ENCODE results near the gene MTRF1. TPM values are rescaled to one million over a fixed set of nuclear protein-coding genes. Genes with fewer than 3 reads are reported as not detected.
A peak's percentile ranks its signal among the peaks of the same experiment; 100 is the strongest.
"Not testable (repeated sequence)": the region's sequence is repeated elsewhere in the genome, so short reads cannot be mapped to it uniquely, and the experiment has no call there.

Gene MTRF1
- polyA plus RNA-seq, 1 donor from 2014 or later, result 9.8 TPM

- peaks cover 0 to 3% (median 0%) of the 10 kb centered on the region in 3 donors for H3K4me1 Mint-ChIP-seq
- peaks cover 2% of the 10 kb centered on the region for H3K27me3 Mint-ChIP-seq
- peaks cover 3% of the 10 kb centered on the region for H3K36me3 Mint-ChIP-seq
- H3K4me3 Mint-ChIP-seq, result no peak overlapping the region
- no peak overlapping the region for H3K27ac Mint-ChIP-seq
- peaks cover 0 to 18% (median 10%) of the 10 kb centered on the region in 3 donors for H3K9me3 Mint-ChIP-seq
Measured at GRCh38 chr13:41293272-41293671, 29.9 kb upstream of the MTRF1 start.

- H3K36me3 Mint-ChIP-seq, result peaks cover 3% of the 10 kb centered on the region
- H3K4me1 Mint-ChIP-seq, result peaks cover 0 to 3% (median 0%) of the 10 kb centered on the region in 3 donors
- H3K27ac Mint-ChIP-seq, result no peak overlapping the region
- H3K27me3 Mint-ChIP-seq, result peaks cover 2% of the 10 kb centered on the region
- peaks cover 0 to 18% (median 7%) of the 10 kb centered on the region in 3 donors for H3K9me3 Mint-ChIP-seq
- H3K4me3 Mint-ChIP-seq, result peak overlapping the region in 1 of 4 donors; percentile 14
Measured at GRCh38 chr13:41291246-41291645, 27.9 kb upstream of the MTRF1 start.

DNA sequence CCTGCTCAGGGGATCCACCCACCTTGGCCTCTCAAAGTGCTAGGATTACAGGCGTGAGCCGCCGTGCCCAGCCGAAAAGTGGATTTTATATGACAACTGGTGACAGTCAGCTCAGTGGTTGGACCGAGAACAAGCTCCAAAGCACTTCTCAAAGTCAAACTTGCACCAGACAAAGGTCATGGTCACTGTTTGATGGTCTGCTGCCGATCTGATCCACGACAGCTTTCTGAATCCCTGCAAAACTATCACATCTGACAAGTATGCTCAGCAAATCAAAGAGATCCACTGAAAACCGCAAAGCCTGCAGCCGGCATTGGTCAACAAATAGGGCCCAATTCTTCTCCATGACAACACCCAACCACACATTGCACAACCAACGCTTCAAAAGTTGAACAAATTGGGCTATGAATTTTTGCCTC, 26.1 kb upstream of the MTRF1 start:
- peak overlapping the region in 1 of 4 donors; percentile 8 for H3K4me3 Mint-ChIP-seq
- H3K9me3 Mint-ChIP-seq, result peaks cover 0 to 11% (median 4%) of the 10 kb centered on the region in 3 donors
- H3K27me3 Mint-ChIP-seq, result peaks cover 2% of the 10 kb centered on the region
- no peak overlapping the region for H3K27ac Mint-ChIP-seq
- H3K36me3 Mint-ChIP-seq, result peaks cover 3% of the 10 kb centered on the region
- H3K4me1 Mint-ChIP-seq, result peaks cover 0 to 3% (median 0%) of the 10 kb centered on the region in 3 donors

DNA sequence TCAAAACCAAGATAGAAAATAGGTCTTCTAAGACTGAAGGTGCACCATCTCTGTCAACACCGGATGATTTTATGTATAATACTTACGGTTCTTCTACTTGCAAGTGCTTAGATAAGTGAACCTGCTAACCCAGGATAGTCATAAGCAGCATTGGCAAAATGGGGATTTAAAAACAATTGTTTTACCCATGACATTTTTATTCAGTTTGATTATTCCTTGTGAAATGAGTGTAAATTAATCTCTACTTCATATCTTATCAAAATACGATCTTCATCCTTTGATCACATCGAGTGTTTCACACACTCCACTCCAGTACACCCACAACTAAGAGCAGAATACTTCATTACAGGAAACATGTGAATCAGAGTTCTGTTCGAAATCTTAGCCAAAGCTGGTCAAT, 23.0 kb upstream of the MTRF1 start:
- H3K27ac Mint-ChIP-seq, result no peak overlapping the region
- peaks cover 2% of the 10 kb centered on the region for H3K27me3 Mint-ChIP-seq
- H3K4me3 Mint-ChIP-seq, result no peak overlapping the region
- peaks cover 0 to 1% (median under 1%) of the 10 kb centered on the region in 3 donors for H3K9me3 Mint-ChIP-seq
- peaks cover 4 to 8% (median 5%) of the 10 kb centered on the region in 3 donors for H3K4me1 Mint-ChIP-seq
- no peaks in the 10 kb centered on the region for H3K36me3 Mint-ChIP-seq

GRCh38 chr13:41284512-41285288, 21.3 kb upstream of the MTRF1 start:
- Mint-ChIP-seq H3K4me1 (peaks cover 4 to 8% (median 5%) of the 10 kb centered on the region in 3 donors), H3K27me3 (peaks cover 1% of the 10 kb centered on the region), H3K9me3 (no peaks in the 10 kb centered on the region), H3K27ac (no peak overlapping the region), H3K4me3 (no peak overlapping the region), H3K36me3 (no peaks in the 10 kb centered on the region)

DNA sequence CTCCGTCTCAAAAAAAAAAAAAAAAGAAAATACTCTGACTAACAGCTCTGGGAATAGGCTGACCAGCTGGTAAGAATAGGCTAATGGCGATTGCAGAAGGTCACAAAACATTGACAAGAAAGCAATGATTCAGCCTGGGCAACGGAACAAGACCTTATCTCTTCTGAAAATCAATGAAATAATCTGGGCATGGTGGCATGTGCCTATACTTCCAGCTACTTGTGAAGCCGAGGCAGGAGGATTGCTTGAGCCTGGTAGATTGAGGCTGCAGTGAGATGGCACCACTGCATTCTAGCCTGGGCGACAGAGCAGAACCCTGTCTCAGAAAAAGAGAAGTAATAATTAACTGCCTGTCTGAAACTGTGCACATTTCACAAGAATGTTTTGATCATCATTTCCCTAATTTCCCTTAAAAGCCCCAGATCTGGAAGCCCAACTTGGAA, 18.8 kb upstream of the MTRF1 start:
- Mint-ChIP-seq H3K27ac (peak overlapping the region in 1 of 3 donors; percentile 24), H3K9me3 (no peaks in the 10 kb centered on the region), H3K4me3 (no peak overlapping the region), H3K4me1 (peaks cover 4 to 5% (median 5%) of the 10 kb centered on the region in 3 donors), H3K27me3 (peaks cover 1% of the 10 kb centered on the region), H3K36me3 (no peaks in the 10 kb centered on the region)

DNA sequence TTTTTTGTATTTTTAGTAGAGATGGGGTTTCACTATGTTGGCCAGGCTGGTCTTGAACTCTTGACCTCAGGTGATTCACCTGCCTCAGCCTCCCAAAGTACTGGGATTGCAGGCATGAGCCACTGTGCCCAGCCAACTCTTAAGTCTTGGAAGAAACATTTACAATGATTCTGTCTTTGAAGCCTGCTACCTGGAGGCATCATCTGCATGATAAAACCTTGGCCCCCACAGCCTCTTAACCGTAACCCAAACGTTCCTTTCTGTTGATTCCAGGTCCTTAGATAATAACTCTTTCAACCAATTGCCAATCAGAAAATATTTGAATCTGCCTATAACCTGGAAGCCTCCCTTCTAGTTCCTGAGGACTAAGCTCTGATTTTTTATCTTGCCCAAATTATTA, 15.8 kb upstream of the MTRF1 start:
- not testable (repeated sequence) for H3K4me1 Mint-ChIP-seq, H3K36me3 Mint-ChIP-seq, H3K9me3 Mint-ChIP-seq, H3K27me3 Mint-ChIP-seq, H3K4me3 Mint-ChIP-seq, H3K27ac Mint-ChIP-seq

GRCh38 chr13:41276824-41277223, 13.4 kb upstream of the MTRF1 start:
- H3K36me3 Mint-ChIP-seq, result no peaks in the 10 kb centered on the region
- H3K9me3 Mint-ChIP-seq, result no peaks in the 10 kb centered on the region
- H3K4me1 Mint-ChIP-seq, result peaks cover 4 to 6% (median 6%) of the 10 kb centered on the region in 3 donors
- H3K27me3 Mint-ChIP-seq, result no peaks in the 10 kb centered on the region
- no peak overlapping the region for H3K27ac Mint-ChIP-seq
- H3K4me3 Mint-ChIP-seq, result no peak overlapping the region

DNA sequence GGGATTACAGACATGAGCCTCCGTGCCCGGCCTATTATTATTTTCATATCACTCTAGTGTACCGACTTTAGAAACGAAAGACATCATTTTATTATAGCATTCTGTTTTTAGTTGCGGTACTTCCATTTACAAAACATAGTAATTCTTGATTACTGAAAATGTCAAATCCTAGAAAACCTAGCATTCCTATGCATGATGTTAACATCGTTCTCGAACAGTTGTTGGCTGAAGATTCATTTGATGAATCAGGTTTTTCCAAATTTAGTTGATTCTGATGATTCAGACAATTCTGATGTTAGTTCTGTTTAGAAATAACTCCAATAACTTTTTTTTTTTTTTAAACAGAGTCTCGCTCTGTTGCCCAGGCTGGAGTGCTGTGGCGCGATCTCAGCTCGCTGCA, 11.5 kb upstream of the MTRF1 start:
- peaks cover 9 to 10% (median 10%) of the 10 kb centered on the region in 3 donors for H3K4me1 Mint-ChIP-seq
- H3K27ac Mint-ChIP-seq, result no peak overlapping the region
- H3K27me3 Mint-ChIP-seq, result no peaks in the 10 kb centered on the region

DNA sequence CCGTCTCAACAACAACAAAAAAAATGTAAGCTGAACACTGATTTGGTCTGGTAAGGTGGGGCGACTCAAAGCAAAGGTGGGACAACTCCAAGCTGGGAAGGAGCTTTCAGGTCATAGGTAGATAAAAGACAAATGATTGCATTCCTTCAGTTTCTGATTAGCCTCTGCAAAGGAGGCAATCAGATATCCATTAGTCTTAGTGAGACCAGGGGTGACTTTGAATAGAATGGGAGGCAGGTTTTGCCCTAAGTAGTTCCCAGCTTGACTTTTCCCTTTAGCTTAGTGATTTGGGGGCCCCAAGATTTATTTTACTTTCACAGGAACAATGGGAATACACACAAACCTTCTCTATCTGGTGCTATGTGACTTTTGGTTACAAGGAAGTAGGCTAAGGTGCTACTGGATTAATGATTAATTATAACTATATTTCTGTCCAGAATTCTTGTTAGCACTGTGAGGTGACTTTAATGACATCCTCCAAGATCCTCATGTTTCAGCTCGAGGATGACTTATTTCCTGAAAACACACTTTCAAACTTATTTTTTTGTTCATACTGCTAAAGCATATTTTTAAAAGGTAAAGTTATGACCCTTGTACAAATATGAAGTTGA, 10.6 kb upstream of the MTRF1 start:
- H3K4me3 Mint-ChIP-seq, result no peak overlapping the region
- no peaks in the 10 kb centered on the region for H3K27me3 Mint-ChIP-seq
- H3K27ac Mint-ChIP-seq, result no peak overlapping the region
- H3K4me1 Mint-ChIP-seq, result peaks cover 9 to 10% (median 10%) of the 10 kb centered on the region in 3 donors
- peaks cover 0 to 2% (median 0%) of the 10 kb centered on the region in 3 donors for H3K9me3 Mint-ChIP-seq
- no peaks in the 10 kb centered on the region for H3K36me3 Mint-ChIP-seq

More for the DNA sequence above, 11.5 kb upstream of the MTRF1 start:
- no peaks in the 10 kb centered on the region for H3K9me3 Mint-ChIP-seq
- H3K4me3 Mint-ChIP-seq, result no peak overlapping the region
- H3K36me3 Mint-ChIP-seq, result no peaks in the 10 kb centered on the region

DNA sequence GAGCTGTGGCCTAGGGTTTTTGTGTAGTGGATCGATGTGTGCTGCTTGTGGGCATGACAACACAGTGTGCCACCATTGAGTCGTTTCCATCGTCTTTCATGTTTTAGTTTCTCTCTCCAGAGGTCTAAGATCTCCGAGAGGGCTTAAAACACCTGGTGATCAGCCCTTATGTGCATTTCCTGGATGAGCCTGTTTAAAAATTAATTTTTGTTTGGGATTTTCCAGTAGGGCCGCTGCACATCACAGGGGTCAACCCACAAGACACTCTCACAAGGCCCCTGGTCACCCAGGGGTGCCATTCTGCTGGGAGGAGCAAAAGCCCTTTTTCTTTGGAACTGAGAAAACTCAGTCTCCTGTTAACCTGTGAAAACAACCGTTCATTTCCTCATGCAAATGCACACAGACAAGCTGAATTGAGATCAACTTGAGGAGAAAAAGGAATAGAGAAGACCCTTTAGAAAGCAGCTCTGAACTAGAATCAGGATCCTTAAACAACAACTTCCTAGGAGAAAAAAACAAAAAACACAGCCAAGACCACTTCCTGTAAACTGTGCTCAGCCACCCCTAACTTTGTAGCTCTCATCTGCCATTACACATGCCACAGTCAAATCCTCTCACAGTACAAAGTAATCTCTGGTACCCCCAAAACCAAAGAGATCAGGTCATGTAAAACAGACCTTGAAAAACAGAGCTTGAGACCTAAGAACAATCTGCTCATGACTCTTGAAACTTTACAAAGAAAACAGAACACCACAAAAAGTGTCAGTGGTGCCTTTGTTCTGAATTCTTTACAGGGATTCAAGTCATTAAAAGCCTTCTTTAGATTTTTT, 8.3 kb upstream of the MTRF1 start:
- peak overlapping the region; percentile 6 to 94 (median 35) for H3K27ac Mint-ChIP-seq
- no peaks in the 10 kb centered on the region for H3K36me3 Mint-ChIP-seq
- H3K4me1 Mint-ChIP-seq, result peaks cover 9 to 10% (median 10%) of the 10 kb centered on the region in 3 donors
- H3K4me3 Mint-ChIP-seq, result peak overlapping the region in 2 of 4 donors; percentile 8 to 27
- H3K27me3 Mint-ChIP-seq, result no peaks in the 10 kb centered on the region
- peaks cover 0 to 8% (median 2%) of the 10 kb centered on the region in 3 donors for H3K9me3 Mint-ChIP-seq

DNA sequence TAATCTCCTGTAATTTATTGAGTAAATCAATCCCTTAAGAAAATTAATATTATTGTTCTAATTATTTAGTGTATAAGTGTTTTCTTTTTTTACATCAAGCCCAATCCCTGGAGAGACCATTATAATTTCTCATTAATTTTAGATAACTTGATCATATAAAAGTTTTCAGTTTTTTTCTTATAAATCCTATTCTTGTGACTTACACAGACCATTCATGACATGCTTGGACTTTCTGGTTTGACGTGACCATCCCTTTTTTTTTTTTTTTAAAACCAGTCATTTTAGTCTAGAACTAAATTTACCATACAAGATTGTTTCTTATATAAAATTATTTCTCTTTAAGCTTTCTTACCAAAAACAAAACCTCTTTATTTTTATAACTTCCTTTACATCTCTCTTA, 5.4 kb upstream of the MTRF1 start:
- Mint-ChIP-seq H3K4me1 (peaks cover 9 to 11% (median 10%) of the 10 kb centered on the region in 3 donors), H3K27me3 (no peaks in the 10 kb centered on the region), H3K4me3 (no peak overlapping the region), H3K27ac (no peak overlapping the region), H3K9me3 (peaks cover 0 to 10% (median 2%) of the 10 kb centered on the region in 3 donors), H3K36me3 (no peaks in the 10 kb centered on the region)

DNA sequence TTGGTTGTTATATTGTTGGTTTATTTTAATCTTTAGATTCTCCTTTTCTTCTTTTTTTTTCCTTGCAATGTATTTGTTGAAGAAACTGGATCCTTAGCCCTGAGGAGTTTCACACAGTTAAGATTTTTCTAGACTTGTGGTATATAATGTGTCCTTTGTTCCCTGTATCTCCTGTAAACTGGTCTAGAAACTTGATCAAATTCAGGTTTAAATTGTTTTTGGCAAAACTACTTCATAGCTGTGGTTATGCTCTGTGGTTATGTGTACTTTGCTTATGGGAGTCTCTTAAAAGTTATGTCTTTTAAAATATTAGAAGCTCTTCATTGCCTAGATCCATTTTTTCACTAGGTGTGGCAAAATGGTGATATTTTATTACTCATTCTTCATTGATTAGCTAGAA, 3.7 kb upstream of the MTRF1 start:
- peaks cover 13 to 17% (median 17%) of the 10 kb centered on the region in 3 donors for H3K4me1 Mint-ChIP-seq
- H3K4me3 Mint-ChIP-seq, result peak overlapping the region in 1 of 4 donors; percentile 0

DNA sequence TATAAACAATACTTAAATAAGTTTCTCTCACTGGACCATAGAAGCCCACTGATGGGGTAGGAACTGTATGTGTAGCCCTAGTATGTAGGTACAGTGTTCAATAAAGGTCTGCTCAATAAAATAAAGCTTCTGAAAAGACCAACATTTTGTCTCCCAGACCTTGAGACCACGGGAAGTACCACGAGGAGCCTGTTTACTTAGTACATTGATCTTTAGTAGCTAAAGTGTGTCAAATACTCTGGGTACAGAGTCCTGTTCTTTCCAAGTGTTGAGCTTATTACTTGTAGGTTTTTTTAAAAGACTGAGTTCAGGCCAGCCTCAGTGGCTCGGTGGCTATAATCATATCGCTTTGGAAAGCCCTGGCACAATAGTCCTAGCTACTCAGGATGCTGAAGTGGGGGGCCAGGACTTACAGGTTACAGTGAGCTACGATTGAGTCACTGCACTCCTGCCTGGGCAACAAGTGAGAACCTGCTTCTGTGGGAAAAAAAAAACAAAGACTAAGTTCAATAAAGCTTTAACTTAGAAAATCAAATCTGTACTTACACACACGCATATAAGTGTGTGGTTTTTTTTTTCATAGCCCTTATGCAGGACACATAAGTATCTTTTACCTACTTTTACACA, 3.4 kb downstream of the MTRF1 start:
- Mint-ChIP-seq H3K27me3 (no peaks in the 10 kb centered on the region), H3K4me1 (peaks cover 17 to 25% (median 19%) of the 10 kb centered on the region in 3 donors), H3K9me3 (no peaks in the 10 kb centered on the region), H3K36me3 (peaks cover 13% of the 10 kb centered on the region), H3K27ac (no peak overlapping the region), H3K4me3 (no peak overlapping the region)

More for the DNA sequence above, 3.7 kb upstream of the MTRF1 start:
- peaks cover 0 to 10% (median 2%) of the 10 kb centered on the region in 3 donors for H3K9me3 Mint-ChIP-seq
- H3K36me3 Mint-ChIP-seq, result no peaks in the 10 kb centered on the region
- no peak overlapping the region for H3K27ac Mint-ChIP-seq
- H3K27me3 Mint-ChIP-seq, result no peaks in the 10 kb centered on the region

All from IgD-negative memory B cell (primary cell).